CD8-positive, alpha-beta memory T cell (primary cell): ENCODE measurements around the gene TMA7B. TPM values are rescaled to one million over a fixed set of nuclear protein-coding genes. Genes with fewer than 3 reads are reported as not detected.

ENCODE experiments used
- CTCF ChIA-PET: fragments of 350-600 bp; sonication (Branson Sonifier 250); formaldehyde crosslinking; loops from one replicate; lab custom pipeline; 2021; ENCODE audit warnings: antibody characterized with exemption; lab: Charles Lee
- POLR2A ChIA-PET: fragments of 350-600 bp; sonication (Branson Sonifier 250); formaldehyde crosslinking; loops from one replicate; lab custom pipeline; 2021; ENCODE audit warnings: antibody characterized with exemption; lab: Charles Lee
- DNase-seq, 5 donors: peaks; one replicate each; pipeline versions ENCODE4 v3.0.0 to v3.0.0-alpha.2; 2020 to 2022; ENCODE audit warnings: mixed read lengths in 1 of 5
- H3K27ac ChIP-seq: one replicate; pipeline ENCODE4 v1.7.0; 2013; ENCODE audit warnings: low read depth, mild to moderate bottlenecking, low read length, moderate library complexity
- H3K27me3 ChIP-seq: 2 replicates; pipeline ENCODE4 v1.7.0; 2013; ENCODE audit warnings: low read length, mild to moderate bottlenecking; ENCODE audit not compliant: insufficient read depth, poor library complexity, severe bottlenecking
- H3K36me3 ChIP-seq: 2 replicates; pipeline ENCODE4 v1.7.0; 2013; ENCODE audit warnings: mild to moderate bottlenecking, low read length, moderate library complexity; ENCODE audit not compliant: insufficient read depth
- H3K4me1 ChIP-seq: 2 replicates; pipeline ENCODE4 v1.7.0; 2013; ENCODE audit warnings: mild to moderate bottlenecking, low read length, moderate library complexity; ENCODE audit not compliant: insufficient read depth
- H3K4me3 ChIP-seq: 2 replicates; pipeline ENCODE4 v1.7.0; 2013; ENCODE audit warnings: mild to moderate bottlenecking, low read length
- H3K9me3 ChIP-seq: 2 replicates; pipeline ENCODE4 v1.7.0; 2013; ENCODE audit warnings: mild to moderate bottlenecking, low read length
- H3K27ac Mint-ChIP-seq, 8 donors: one replicate each; pipeline ENCODE4 v1.8.0; 2020 to 2021; ENCODE audit warnings: mixed read lengths in 8 of 8, mild to moderate bottlenecking in 6 of 8, inconsistent platforms in 3 of 8, moderate library complexity in 3 of 8
- H3K27me3 Mint-ChIP-seq, 2 donors: one replicate each; pipeline ENCODE4 v1.8.0; 2020 to 2021; ENCODE audit warnings: mixed read lengths in 2 of 2, mild to moderate bottlenecking in 1 of 2, moderate library complexity in 1 of 2
- H3K36me3 Mint-ChIP-seq, 3 donors: one replicate each; pipeline ENCODE4 v1.8.0; 2020 to 2021; ENCODE audit warnings: mixed read lengths in 3 of 3, inconsistent platforms in 1 of 3, mild to moderate bottlenecking in 1 of 3
- H3K4me1 Mint-ChIP-seq, 3 donors: one replicate each; pipeline ENCODE4 v1.8.0; 2020 to 2021; ENCODE audit warnings: mixed read lengths in 3 of 3, inconsistent platforms in 1 of 3, mild to moderate bottlenecking in 1 of 3
- H3K4me3 Mint-ChIP-seq, 7 donors: one replicate each; pipeline ENCODE4 v1.8.0; 2020 to 2021; ENCODE audit warnings: mixed read lengths in 7 of 7, mild to moderate bottlenecking in 6 of 7, moderate library complexity in 4 of 7, inconsistent platforms in 2 of 7
- H3K9me3 Mint-ChIP-seq, 5 donors: one replicate each; pipeline ENCODE4 v1.8.0; 2020 to 2022; ENCODE audit warnings: mixed read lengths in 5 of 5, mild to moderate bottlenecking in 3 of 5, moderate library complexity in 2 of 5, inconsistent platforms in 1 of 5
- polyA plus RNA-seq: library from polyadenylated mRNA; unstranded; fragments of 300-500 nt; fragmentation: Illumina TruSeq; gene quantifications from one replicate; pipeline ENCODE4 v1.2.3, GENCODE V29; 2021
- total RNA-seq, 2 experiments: library from RNA; stranded (reverse); gene quantifications; one replicate each; pipeline ENCODE4 v1.2.3, GENCODE V29; 2021

The TMA7B gene
- 1 to 10 TPM; 1.4 to 2.0 TPM for total RNA-seq
- polyA plus RNA-seq, result 3.0 TPM

DNA sequence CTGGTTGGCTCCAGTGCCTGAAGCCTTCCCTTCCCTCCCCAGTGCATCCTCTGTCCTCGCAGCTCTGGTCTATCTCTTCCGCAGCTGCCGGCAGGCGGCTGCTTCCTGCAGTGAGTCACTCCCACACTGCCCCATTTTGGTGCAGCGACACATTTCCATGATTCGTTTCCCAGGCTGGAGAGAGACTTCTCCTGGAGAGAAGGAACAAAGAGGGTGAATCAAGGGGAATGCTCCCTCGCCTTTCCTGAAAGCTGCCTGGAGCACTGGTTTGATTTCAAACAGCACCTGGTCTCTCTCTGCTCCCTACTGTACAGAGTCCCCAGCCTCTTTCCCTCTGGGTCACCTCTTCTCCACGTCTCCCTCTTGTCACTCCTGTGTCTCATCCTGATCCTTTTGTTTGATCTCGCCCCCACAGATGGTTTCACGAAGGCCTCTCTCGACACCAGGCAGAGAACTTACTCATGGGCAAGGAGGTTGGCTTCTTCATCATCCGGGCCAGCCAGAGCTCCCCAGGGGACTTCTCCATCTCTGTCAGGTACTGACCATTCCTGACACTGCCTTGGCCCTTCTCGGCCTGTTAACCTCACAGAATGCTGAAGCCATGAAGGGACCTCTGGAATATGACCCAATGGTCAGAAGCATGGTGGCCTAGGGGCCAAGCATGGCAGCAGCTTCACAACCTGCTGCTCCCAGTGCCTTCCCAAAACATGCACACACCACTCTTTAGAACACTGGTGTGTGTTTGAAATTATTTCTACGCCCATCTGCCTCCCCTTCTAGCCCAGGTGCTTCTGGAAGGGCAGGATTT, at the start of gene TMA7B:
TSS of gene TMA7B (plus strand) at position 758 of the 808 bp plus-strand sequence. CDS start 3,978 bp downstream, outside the sequence.
- ChIA-PET POLR2A (no interaction called here), CTCF (interaction anchor here (1.0 to 1.4 kb wide), 2 partner anchors 16 to 63 kb away, joined by 3 to 4 read pairs; no protein-coding TSS in a partner anchor)
- no peaks in the 10 kb centered on the region for H3K9me3 Mint-ChIP-seq
- peak in 3 of 5 donors; percentile 17 to 52 (median 27) for DNase-seq
- Histone ChIP-seq H3K27ac (peak within 1 kb of the TSS; percentile 55), H3K27me3 (no peaks in the 10 kb centered on the region), H3K4me3 (peak within 1 kb of the TSS; percentile 1), H3K4me1 (peaks cover 68% of the 10 kb centered on the region), H3K9me3 (no peaks in the 10 kb centered on the region), H3K36me3 (peaks cover 62% of the 10 kb centered on the region)
- peak within 1 kb of the TSS in 6 of 7 donors; percentile 30 to 82 (median 54) for H3K4me3 Mint-ChIP-seq
- peaks cover 69 to 80% (median 76%) of the 10 kb centered on the region in 3 donors for H3K4me1 Mint-ChIP-seq
- peaks cover 0 to 3% of the 10 kb centered on the region in 2 donors for H3K27me3 Mint-ChIP-seq
- peaks cover 35 to 92% (median 45%) of the 10 kb centered on the region in 3 donors for H3K36me3 Mint-ChIP-seq
- H3K27ac Mint-ChIP-seq, result peak within 1 kb of the TSS; percentile 77 to 96 (median 93)

DNA sequence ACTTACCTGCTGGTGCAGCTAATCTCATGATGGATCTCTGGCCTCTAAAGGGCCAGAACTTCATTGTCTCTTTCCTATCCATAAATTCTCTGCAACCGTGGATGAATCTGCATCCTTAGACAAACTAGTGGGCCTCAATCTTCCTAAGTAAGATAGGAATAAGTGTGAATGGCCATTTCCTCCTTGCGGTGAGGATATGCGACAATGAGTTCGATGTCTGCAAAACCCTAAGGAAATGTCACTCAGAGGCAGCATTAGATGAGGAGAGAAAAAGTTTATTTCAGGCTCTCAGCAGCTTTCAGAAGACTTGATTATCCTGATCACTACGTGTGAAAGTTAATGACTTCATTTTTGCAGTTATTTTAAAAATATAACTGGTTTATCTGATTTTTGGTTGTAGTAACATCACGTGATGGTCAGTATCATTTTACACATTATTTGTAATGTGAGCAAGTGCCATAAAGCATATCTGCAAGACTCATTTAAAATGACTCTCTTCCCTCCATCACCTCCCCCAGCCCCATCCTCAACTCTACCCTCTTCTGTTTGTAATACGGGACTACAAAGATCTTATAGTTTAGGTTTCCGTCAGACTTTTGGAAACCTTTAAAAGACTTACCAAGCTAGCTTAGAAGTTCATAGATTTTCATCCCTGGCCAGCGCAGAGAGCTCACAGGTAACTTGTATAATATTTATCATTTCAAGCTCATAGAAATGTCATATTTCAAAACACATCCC, 49.2 kb upstream of the TMA7B start:
- peak overlapping the region; percentile 66 for H3K4me3 ChIP-seq
- Mint-ChIP-seq H3K27me3 (no peaks in the 10 kb centered on the region), H3K36me3 (peaks cover 2 to 51% (median 27%) of the 10 kb centered on the region in 3 donors), H3K9me3 (no peaks in the 10 kb centered on the region), H3K4me1 (peaks cover 80 to 100% (median 91%) of the 10 kb centered on the region in 3 donors), H3K27ac (peak overlapping the region in 7 of 8 donors; percentile 91 to 99 (median 99)), H3K4me3 (peak overlapping the region; percentile 80 to 99 (median 92))
- POLR2A ChIA-PET, result interaction anchor here (0.5 to 2.2 kb wide), 10 partner anchors 10 to 1155 kb away, joined by 3 to 11 read pairs (median 4); partner anchors contain the start of gene SUN2
- no peaks in the 10 kb centered on the region for H3K9me3 ChIP-seq
- no peak for DNase-seq
- CTCF ChIA-PET, result interaction anchor here (0.9 to 3.7 kb wide), 6 partner anchors 10 to 376 kb away, joined by 3 to 20 read pairs (median 4); no protein-coding TSS in a partner anchor
- no peaks in the 10 kb centered on the region for H3K27me3 ChIP-seq
- H3K4me1 ChIP-seq, result peaks cover 81% of the 10 kb centered on the region
- H3K27ac ChIP-seq, result peak overlapping the region; percentile 25
- H3K36me3 ChIP-seq, result no peaks in the 10 kb centered on the region

DNA sequence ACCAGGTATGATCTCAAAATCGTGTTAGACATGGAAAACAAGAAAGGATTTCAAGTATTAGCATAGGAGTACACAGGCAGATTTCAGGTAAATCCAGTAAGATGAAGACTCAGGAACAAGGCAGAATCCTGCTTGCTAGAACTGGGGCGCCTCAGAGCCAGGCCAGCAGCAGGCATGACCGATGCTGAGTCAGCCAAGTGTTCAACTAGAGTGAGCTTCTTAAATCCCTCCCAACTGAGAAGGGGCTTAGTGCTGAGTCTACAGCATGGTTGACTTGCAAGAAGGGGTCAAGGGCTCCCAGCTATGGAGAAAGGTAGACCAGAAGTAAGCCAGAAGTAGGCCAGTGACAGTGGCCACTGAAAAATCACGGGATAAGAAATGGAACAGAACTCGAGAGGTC, 46.9 kb upstream of the TMA7B start:
- CTCF ChIA-PET, result interaction anchor here (1.5 to 6.0 kb wide), 3 partner anchors 11 to 384 kb away, joined by 3 to 36 read pairs (median 35); no protein-coding TSS in a partner anchor
- H3K4me1 Mint-ChIP-seq, result peaks cover 90 to 100% (median 98%) of the 10 kb centered on the region in 3 donors

DNA sequence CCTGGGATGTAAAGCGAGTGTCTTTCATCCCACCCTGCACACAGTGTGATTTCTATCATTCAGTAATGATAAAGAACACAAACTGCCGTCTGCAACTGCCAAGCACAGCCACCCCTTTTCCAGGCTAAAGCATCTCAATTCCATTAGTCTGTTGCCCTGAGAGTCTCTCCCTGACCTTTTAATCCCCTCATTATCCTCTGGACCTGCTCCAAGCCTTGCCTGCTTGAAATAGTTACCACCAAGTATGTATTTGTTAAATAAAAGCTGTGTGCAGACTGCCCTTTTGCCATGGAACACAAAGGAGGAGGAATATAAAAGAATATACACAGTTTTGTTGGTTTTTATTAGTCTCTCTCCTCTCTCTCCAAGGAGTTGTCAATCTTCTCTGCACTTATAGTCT, 46.3 kb upstream of the TMA7B start:
- H3K4me3 ChIP-seq, result peak overlapping the region; percentile 34
- H3K27me3 Mint-ChIP-seq, result no peaks in the 10 kb centered on the region
- H3K9me3 Mint-ChIP-seq, result no peaks in the 10 kb centered on the region
- H3K36me3 ChIP-seq, result no peaks in the 10 kb centered on the region
- H3K4me1 Mint-ChIP-seq, result peaks cover 90 to 100% (median 98%) of the 10 kb centered on the region in 3 donors
- H3K4me3 Mint-ChIP-seq, result peak overlapping the region; percentile 80 to 99 (median 92)
- H3K4me1 ChIP-seq, result peaks cover 96% of the 10 kb centered on the region
- DNase-seq, result no peak
- no peaks in the 10 kb centered on the region for H3K9me3 ChIP-seq
- ChIA-PET CTCF (interaction anchor here (4.2 to 6.0 kb wide), 2 partner anchors 11 to 19 kb away, joined by 35 to 36 read pairs; no protein-coding TSS in a partner anchor), POLR2A (interaction anchor here (0.9 to 1.5 kb wide), 5 partner anchors 9 to 19 kb away, joined by 3 to 6 read pairs (median 3); no protein-coding TSS in a partner anchor)
- no peak overlapping the region for H3K27ac ChIP-seq
- no peaks in the 10 kb centered on the region for H3K27me3 ChIP-seq
- peaks cover 3 to 53% (median 27%) of the 10 kb centered on the region in 3 donors for H3K36me3 Mint-ChIP-seq
- peak overlapping the region in 7 of 8 donors; percentile 91 to 99 (median 99) for H3K27ac Mint-ChIP-seq

More for the DNA sequence above, 46.9 kb upstream of the TMA7B start:
- peak overlapping the region in 7 of 8 donors; percentile 91 to 99 (median 99) for H3K27ac Mint-ChIP-seq
- H3K27me3 Mint-ChIP-seq, result no peaks in the 10 kb centered on the region
- Histone ChIP-seq H3K9me3 (no peaks in the 10 kb centered on the region), H3K27ac (no peak overlapping the region), H3K4me3 (peak overlapping the region; percentile 34), H3K36me3 (no peaks in the 10 kb centered on the region), H3K27me3 (no peaks in the 10 kb centered on the region), H3K4me1 (peaks cover 96% of the 10 kb centered on the region)
- no peak for DNase-seq
- peaks cover 3 to 53% (median 29%) of the 10 kb centered on the region in 3 donors for H3K36me3 Mint-ChIP-seq
- POLR2A ChIA-PET, result interaction anchor here (0.7 to 2.2 kb wide), 5 partner anchors 9 to 20 kb away, joined by 3 to 11 read pairs (median 4); partner anchors contain the start of gene GRAP2
- peak overlapping the region; percentile 80 to 99 (median 92) for H3K4me3 Mint-ChIP-seq
- no peaks in the 10 kb centered on the region for H3K9me3 Mint-ChIP-seq

DNA sequence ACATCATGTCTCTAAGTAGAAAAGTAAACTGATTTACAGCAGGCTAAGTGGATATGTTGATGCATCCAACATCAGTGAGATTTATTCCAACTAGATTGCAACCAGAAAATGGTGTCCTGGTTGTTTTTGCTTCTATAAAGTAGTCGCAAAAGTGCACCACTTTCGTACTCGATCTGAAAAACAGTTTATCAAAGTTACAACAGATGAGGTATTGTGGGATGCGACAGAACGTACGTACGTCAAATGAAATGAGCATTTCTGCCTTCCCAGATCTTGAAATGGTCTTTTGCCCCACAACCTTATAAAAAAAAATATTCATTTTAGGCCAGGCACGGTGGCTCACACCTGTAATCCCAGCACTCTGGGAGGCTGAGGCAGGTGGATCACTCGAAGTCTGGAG, 45.6 kb upstream of the TMA7B start:
- Histone ChIP-seq H3K36me3 (no peaks in the 10 kb centered on the region), H3K4me1 (peaks cover 96% of the 10 kb centered on the region), H3K9me3 (no peaks in the 10 kb centered on the region), H3K27me3 (no peaks in the 10 kb centered on the region), H3K4me3 (no peak overlapping the region), H3K27ac (no peak overlapping the region)
- H3K9me3 Mint-ChIP-seq, result no peaks in the 10 kb centered on the region
- H3K4me3 Mint-ChIP-seq, result peak overlapping the region; percentile 84 to 99 (median 92)
- no peaks in the 10 kb centered on the region for H3K27me3 Mint-ChIP-seq
- CTCF ChIA-PET, result interaction anchor here (4.2 to 6.0 kb wide), 2 partner anchors 10 to 18 kb away, joined by 35 to 36 read pairs; no protein-coding TSS in a partner anchor
- peaks cover 3 to 53% (median 24%) of the 10 kb centered on the region in 3 donors for H3K36me3 Mint-ChIP-seq
- peak overlapping the region in 7 of 8 donors; percentile 91 to 99 (median 97) for H3K27ac Mint-ChIP-seq
- POLR2A ChIA-PET, result interaction anchor here (1.1 to 1.5 kb wide), 4 partner anchors 10 to 19 kb away, joined by 3 to 6 read pairs (median 3); no protein-coding TSS in a partner anchor
- DNase-seq, result peak in 1 of 5 donors; percentile 60
- H3K4me1 Mint-ChIP-seq, result peaks cover 89 to 100% (median 98%) of the 10 kb centered on the region in 3 donors

DNA sequence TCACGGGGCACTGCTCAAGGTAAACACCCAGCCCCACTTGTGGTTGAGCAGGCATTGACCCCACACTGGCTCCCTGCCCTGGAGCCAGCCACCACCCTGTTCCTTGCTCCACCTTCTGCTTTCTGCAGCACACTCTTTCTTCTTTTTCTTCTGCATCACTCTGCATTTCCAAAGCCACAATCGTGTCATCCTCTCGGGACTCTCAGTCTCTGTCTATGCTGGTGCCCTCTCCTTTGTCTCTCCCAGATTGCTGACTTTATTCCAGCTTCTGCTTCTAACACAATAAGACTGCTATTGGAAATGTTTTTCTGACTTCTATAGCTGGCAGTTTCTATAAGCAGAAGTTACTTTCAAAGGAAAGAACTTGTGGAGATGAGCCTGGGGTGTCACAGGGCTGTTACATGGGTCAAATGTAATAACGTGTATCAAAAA, 44.9 kb upstream of the TMA7B start:
- Mint-ChIP-seq H3K4me3 (peak overlapping the region; percentile 84 to 99 (median 92)), H3K4me1 (peaks cover 90 to 100% (median 98%) of the 10 kb centered on the region in 3 donors), H3K27ac (peak overlapping the region in 7 of 8 donors; percentile 91 to 99 (median 95)), H3K9me3 (no peaks in the 10 kb centered on the region), H3K27me3 (no peaks in the 10 kb centered on the region), H3K36me3 (peaks cover 3 to 56% (median 22%) of the 10 kb centered on the region in 3 donors)
- Histone ChIP-seq H3K4me3 (no peak overlapping the region), H3K27me3 (no peaks in the 10 kb centered on the region), H3K4me1 (peaks cover 97% of the 10 kb centered on the region), H3K27ac (peak overlapping the region; percentile 10), H3K36me3 (no peaks in the 10 kb centered on the region), H3K9me3 (no peaks in the 10 kb centered on the region)
- POLR2A ChIA-PET, result interaction anchor here (0.6 to 1.5 kb wide), 4 partner anchors 9 to 13 kb away, joined by 3 to 6 read pairs (median 4); no protein-coding TSS in a partner anchor
- CTCF ChIA-PET, result interaction anchor here (1.1 to 6.0 kb wide), 4 partner anchors 9 to 21 kb away, joined by 3 to 36 read pairs (median 20); no protein-coding TSS in a partner anchor
- DNase-seq, result no peak

DNA sequence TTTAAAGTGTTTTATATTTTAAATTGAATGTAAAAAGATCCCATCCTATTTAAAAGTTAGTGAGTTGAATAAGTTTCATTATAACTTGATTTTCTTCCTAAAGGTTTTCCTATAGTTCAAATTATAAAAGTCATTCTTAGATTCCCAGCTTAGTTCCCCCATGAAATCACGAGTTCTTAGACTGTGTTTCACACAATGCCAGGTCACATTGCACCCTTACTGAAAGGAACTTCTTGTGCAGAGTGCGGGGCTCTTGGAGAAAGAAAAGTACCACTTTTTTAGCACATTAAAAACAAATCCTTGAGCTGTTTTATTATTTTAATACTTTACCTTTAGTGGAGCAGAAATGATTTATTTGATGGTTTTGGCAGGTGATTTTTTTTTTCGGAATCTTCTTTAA, 43.7 kb upstream of the TMA7B start:
- DNase-seq, result no peak
- ChIA-PET CTCF (interaction anchor here (1.1 to 6.0 kb wide), 6 partner anchors 8 to 57 kb away, joined by 3 to 36 read pairs (median 4); no protein-coding TSS in a partner anchor), POLR2A (interaction anchor here (1.4 to 2.5 kb wide), 5 partner anchors 8 to 12 kb away, joined by 4 to 11 read pairs (median 7); no protein-coding TSS in a partner anchor)
- Histone ChIP-seq H3K4me3 (no peak overlapping the region), H3K27me3 (no peaks in the 10 kb centered on the region), H3K9me3 (no peaks in the 10 kb centered on the region), H3K27ac (no peak overlapping the region), H3K4me1 (peaks cover 97% of the 10 kb centered on the region), H3K36me3 (no peaks in the 10 kb centered on the region)
- H3K27ac Mint-ChIP-seq, result peak overlapping the region in 7 of 8 donors; percentile 87 to 99 (median 94)
- H3K27me3 Mint-ChIP-seq, result no peaks in the 10 kb centered on the region
- H3K9me3 Mint-ChIP-seq, result no peaks in the 10 kb centered on the region
- peak overlapping the region; percentile 81 to 99 (median 91) for H3K4me3 Mint-ChIP-seq
- H3K36me3 Mint-ChIP-seq, result peaks cover 3 to 53% (median 17%) of the 10 kb centered on the region in 3 donors
- peaks cover 90 to 100% (median 98%) of the 10 kb centered on the region in 3 donors for H3K4me1 Mint-ChIP-seq
